ENCODE data around the gene GPRIN3.
"Not testable (repeated sequence)": the region's sequence is repeated elsewhere in the genome, so short reads cannot be mapped to it uniquely, and the experiment has no call there.

Gene GPRIN3

DNA sequence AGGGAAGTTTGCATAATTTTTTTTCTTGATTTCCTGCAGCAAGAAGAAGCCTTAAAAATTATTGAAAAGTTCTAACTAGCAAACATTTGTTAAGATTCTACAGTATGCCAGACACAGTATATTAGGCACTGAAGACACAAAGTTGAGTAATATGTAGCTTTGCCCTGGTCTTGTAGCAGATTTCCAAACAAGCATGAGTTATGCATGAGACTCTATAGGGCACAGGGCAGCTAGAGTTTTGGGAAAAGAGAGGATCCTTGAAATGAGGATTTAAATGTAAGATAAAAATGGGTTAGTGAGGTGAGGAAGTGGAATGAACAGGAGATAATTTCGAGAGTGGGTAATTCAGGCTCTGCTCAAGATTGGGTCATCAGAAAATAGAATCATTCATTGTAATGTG, 8.6 kb upstream of the GPRIN3 start:
- no peak overlapping the region for H3K4me3 ChIP-seq (ENCODE audit: low read depth, low read length)
- no peak for DNase-seq (ENCODE audit: low read depth)
- TF ChIP-seq, protein P1, sequence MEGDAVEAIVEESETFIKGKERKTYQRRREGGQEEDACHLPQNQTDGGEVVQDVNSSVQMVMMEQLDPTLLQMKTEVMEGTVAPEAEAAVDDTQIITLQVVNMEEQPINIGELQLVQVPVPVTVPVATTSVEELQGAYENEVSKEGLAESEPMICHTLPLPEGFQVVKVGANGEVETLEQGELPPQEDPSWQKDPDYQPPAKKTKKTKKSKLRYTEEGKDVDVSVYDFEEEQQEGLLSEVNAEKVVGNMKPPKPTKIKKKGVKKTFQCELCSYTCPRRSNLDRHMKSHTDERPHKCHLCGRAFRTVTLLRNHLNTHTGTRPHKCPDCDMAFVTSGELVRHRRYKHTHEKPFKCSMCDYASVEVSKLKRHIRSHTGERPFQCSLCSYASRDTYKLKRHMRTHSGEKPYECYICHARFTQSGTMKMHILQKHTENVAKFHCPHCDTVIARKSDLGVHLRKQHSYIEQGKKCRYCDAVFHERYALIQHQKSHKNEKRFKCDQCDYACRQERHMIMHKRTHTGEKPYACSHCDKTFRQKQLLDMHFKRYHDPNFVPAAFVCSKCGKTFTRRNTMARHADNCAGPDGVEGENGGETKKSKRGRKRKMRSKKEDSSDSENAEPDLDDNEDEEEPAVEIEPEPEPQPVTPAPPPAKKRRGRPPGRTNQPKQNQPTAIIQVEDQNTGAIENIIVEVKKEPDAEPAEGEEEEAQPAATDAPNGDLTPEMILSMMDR (IDR thresholded peaks at IDR 0.05; ENCODE audit: control insufficient read depth, extremely low read depth, insufficient read depth) = no peak

DNA sequence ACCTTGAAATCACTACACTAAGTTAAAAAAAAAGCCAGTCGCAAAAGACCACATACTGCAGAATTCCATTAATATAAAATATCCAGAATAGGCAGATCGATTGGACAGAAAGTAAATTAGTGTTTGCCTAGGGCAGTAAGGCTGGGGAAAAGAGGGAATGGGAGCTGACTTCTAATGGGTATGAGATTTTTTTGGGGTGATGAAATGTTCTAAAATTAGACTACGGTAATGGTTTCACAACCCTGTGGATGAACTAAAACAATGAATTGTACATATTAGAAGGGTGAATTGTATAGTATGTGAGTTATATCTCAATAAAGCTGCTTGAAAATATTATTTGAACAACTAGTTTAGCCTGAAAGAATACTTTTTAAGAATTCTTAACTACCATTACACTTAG, 6.7 kb upstream of the GPRIN3 start:
- H3K4me3 ChIP-seq (ENCODE audit: low read depth, low read length) = no peak overlapping the region
- no peak for DNase-seq (ENCODE audit: low read depth)
- TF ChIP-seq, protein P1 (IDR thresholded peaks at IDR 0.05; ENCODE audit: control insufficient read depth, extremely low read depth, insufficient read depth) = no peak

DNA sequence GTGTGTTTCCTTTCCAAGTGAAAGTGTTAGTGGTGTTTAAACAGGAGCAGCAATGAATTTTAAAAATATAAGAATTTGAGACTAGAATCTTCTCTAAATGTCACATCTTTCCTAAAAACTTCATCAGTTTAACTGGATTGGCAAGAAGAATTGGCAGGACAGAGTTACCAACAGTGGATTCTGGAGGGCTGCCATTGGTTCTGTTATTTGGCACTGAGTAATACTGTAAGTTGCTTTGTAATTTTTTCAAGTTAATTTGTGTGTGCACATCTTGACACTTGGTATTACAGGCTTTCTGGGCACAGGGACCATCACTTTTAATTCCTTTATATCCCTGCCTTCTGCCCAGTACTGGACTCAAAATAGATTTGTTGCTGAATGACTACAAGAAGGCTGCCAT, 4.5 kb upstream of the GPRIN3 start:
- DNase-seq (ENCODE audit: low read depth) = peak; percentile 27
- TF ChIP-seq, protein P1 (IDR thresholded peaks at IDR 0.05; ENCODE audit: control insufficient read depth, extremely low read depth, insufficient read depth) = no peak
- H3K4me3 ChIP-seq (ENCODE audit: low read depth, low read length) = no peak overlapping the region

DNA sequence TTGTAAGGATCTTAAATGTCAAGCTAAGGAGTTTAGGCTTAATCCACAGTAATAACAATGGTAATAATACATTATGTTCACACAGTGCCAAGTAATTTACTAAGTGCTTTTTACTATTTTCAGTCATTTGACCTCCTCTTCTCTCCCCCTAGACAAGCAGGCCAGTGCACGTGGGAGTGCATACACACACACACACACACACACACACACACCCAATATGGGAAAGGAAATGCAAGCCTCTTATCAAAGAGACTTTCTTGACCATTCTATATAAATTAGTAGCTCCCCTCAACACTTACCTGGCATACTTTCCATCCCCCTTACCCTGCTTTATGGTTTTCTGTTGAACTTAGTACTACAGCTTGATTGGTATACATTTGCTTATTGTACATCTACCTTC, 3.8 kb upstream of the GPRIN3 start:
- TF ChIP-seq, protein P1 (IDR thresholded peaks at IDR 0.05; ENCODE audit: control insufficient read depth, extremely low read depth, insufficient read depth) = no peak
- H3K4me3 ChIP-seq (ENCODE audit: low read depth, low read length) = no peak overlapping the region
- DNase-seq (ENCODE audit: low read depth) = no peak

DNA sequence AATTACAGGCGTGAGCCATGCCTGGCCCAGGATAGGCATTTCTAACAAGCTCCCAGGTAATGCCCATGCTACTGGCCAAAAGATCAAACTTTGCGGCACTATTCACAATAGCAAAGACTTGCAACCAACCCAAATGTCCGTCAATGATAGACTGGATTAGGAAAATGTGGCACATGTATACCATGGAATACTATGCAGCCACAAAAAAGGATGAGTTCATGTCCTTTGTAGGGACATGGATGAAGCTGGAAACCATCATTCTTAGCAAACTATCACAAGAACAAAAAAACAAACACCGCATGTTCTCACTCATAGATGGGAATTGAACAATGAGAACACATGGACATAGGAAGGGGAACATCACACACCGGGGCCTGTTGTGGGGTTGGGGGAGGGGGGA, 1.6 kb upstream of the GPRIN3 start:
- not testable (repeated sequence) for DNase-seq (ENCODE audit: low read depth); H3K4me3 ChIP-seq (ENCODE audit: low read depth, low read length)

DNA sequence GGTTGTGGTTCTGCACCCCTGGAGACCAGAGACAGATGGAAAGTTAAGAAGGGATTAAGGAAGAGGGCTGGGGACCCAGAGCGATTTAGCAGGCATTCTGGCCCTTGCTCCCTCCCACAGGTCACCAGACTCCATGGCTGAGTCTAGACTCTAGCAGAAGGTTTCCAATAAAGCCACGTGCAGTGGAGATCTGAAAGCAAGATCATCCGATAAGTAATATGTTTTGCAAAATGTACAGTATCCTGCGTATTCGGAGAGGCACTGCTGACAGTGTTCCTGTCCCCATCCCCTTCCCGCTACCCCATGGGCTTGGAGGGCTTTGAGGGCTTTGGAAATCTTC, 531 bp upstream of the GPRIN3 start:
- TF ChIP-seq, protein P1 (IDR thresholded peaks at IDR 0.05; ENCODE audit: control insufficient read depth, extremely low read depth, insufficient read depth) = no peak
- no peak for DNase-seq (ENCODE audit: low read depth)
- H3K4me3 ChIP-seq (ENCODE audit: low read depth, low read length) = peak overlapping the region; percentile 47

DNA sequence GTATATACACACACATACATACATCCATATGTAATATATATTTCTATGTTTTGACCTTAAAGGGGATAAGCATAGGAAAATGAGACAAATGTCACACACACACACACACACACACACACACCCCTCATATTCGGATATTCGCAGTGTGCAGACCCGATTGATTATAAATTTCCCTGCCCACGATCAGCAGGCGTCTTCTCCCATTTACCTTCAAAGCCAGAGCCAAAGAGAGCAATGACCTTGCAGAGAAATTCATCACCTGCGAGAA, 488 bp downstream of the GPRIN3 start:
- no peak for DNase-seq (ENCODE audit: low read depth)
- TF ChIP-seq, protein P1 (IDR thresholded peaks at IDR 0.05; ENCODE audit: control insufficient read depth, extremely low read depth, insufficient read depth) = no peak
- H3K4me3 ChIP-seq (ENCODE audit: low read depth, low read length) = peak overlapping the region; percentile 47

Data from LNCaP clone FGC (cell line).